Measurements from ENCODE around the gene TMEM52.

DNA sequence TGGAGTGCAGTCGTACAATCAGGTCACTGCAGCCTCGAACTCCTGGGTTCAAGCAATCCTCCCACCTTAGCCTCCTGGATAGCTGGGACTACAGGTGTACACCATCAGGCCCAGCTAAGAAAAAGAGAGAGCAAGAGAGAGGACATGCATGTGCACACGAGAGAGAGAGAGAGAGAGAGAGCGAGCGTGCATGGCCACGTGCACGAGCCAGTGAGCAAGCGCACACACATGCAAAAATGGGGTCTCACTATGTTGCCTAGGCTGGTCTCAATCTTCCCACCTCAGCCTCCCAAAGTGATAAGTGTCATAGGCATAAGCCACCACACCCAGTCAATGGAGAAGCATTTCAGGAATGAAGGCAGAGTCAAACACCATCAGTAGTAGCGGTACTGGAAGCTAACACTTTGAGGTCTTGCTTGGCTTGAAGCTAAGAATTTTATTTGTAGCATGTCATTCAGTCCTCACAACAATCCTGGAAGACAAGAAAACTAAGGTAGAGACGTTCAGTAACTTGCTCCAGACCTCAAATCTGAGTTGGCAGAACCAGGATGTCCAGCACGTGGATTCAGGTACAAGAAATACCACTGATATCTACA, 42.6 kb downstream of the TMEM52 start:
- TF ChIP-seq, protein P1, sequence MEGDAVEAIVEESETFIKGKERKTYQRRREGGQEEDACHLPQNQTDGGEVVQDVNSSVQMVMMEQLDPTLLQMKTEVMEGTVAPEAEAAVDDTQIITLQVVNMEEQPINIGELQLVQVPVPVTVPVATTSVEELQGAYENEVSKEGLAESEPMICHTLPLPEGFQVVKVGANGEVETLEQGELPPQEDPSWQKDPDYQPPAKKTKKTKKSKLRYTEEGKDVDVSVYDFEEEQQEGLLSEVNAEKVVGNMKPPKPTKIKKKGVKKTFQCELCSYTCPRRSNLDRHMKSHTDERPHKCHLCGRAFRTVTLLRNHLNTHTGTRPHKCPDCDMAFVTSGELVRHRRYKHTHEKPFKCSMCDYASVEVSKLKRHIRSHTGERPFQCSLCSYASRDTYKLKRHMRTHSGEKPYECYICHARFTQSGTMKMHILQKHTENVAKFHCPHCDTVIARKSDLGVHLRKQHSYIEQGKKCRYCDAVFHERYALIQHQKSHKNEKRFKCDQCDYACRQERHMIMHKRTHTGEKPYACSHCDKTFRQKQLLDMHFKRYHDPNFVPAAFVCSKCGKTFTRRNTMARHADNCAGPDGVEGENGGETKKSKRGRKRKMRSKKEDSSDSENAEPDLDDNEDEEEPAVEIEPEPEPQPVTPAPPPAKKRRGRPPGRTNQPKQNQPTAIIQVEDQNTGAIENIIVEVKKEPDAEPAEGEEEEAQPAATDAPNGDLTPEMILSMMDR (conservative IDR thresholded peaks at IDR 0.05; ENCODE audit: low read length) = no peak
- no peak for TF ChIP-seq EZH2phosphoT487 (IDR thresholded peaks at IDR 0.05; ENCODE audit: borderline replicate concordance, low read depth, low read length)
